Astrocyte (in vitro differentiated cells and primary cell): ENCODE results near the gene ACTL6A. TPM values are rescaled to one million over a fixed set of nuclear protein-coding genes. Genes with fewer than 3 reads are reported as not detected.

Experiments used
- DNase-seq: peaks from one replicate; pipeline ENCODE4 v3.0.0-alpha.2; 2010; ENCODE audit warnings: low read depth
- FAIRE-seq: peaks from 2 replicates; lab custom pipeline; 2011; peaks lifted over from hg19 to GRCh38; lab: Jason Lieb, UNC
- H2AFZ ChIP-seq: 2 replicates; pipeline ENCODE4 v1.6.0; 2012; ENCODE audit warnings: low read depth, low read length, inconsistent platforms
- H3K27ac ChIP-seq: 2 replicates; pipeline ENCODE4 v1.5.1; 2011; ENCODE audit warnings: low read depth, low read length, inconsistent platforms
- H3K27me3 ChIP-seq: 2 replicates; pipeline ENCODE4 v1.6.0; 2011; ENCODE audit warnings: low read length, inconsistent platforms; ENCODE audit not compliant: insufficient read depth
- H3K36me3 ChIP-seq: 2 replicates; pipeline ENCODE4 v1.5.1; 2011; ENCODE audit warnings: low read length, inconsistent platforms; ENCODE audit not compliant: insufficient read depth
- H3K4me1 ChIP-seq: 2 replicates; pipeline ENCODE4 v1.5.1; 2011; ENCODE audit warnings: low read length, inconsistent platforms; ENCODE audit not compliant: insufficient read depth
- H3K4me2 ChIP-seq: 2 replicates; pipeline ENCODE4 v1.6.0; 2012; ENCODE audit warnings: low read length, inconsistent platforms
- H3K4me3 ChIP-seq: 2 replicates; pipeline ENCODE4 v1.5.1; 2011; ENCODE audit warnings: low read depth, mild to moderate bottlenecking, low read length, inconsistent platforms; ENCODE audit not compliant: insufficient read depth
- H3K79me2 ChIP-seq: 2 replicates; pipeline ENCODE4 v1.6.0; 2012; ENCODE audit warnings: mild to moderate bottlenecking, low read length, inconsistent platforms; ENCODE audit not compliant: insufficient read depth
- H3K9ac ChIP-seq: 2 replicates; pipeline ENCODE4 v1.6.0; 2012; ENCODE audit warnings: mild to moderate bottlenecking, low read length, inconsistent platforms
- H3K9me3 ChIP-seq: 2 replicates; pipeline ENCODE4 v1.5.1; 2012; ENCODE audit warnings: low read depth, mild to moderate bottlenecking, low read length, inconsistent platforms; ENCODE audit not compliant: insufficient read depth
- H4K20me1 ChIP-seq: 2 replicates; pipeline ENCODE4 v1.6.0; 2012; ENCODE audit warnings: low read length, inconsistent platforms; ENCODE audit not compliant: insufficient read depth
- H3K27ac Mint-ChIP-seq: one replicate; pipeline ENCODE4 v1.8.0; 2021; ENCODE audit warnings: mild to moderate bottlenecking, mixed read lengths; ENCODE audit not compliant: unreplicated experiment
- H3K27me3 Mint-ChIP-seq: one replicate; pipeline ENCODE4 v1.8.0; 2021; ENCODE audit warnings: low read depth, mixed read lengths; ENCODE audit not compliant: unreplicated experiment
- H3K36me3 Mint-ChIP-seq: one replicate; pipeline ENCODE4 v1.8.0; 2021; ENCODE audit warnings: low read depth, mixed read lengths; ENCODE audit not compliant: unreplicated experiment
- H3K4me1 Mint-ChIP-seq: one replicate; pipeline ENCODE4 v1.8.0; 2021; ENCODE audit warnings: low read depth, mixed read lengths; ENCODE audit not compliant: unreplicated experiment
- H3K4me3 Mint-ChIP-seq: one replicate; pipeline ENCODE4 v1.8.0; 2021; ENCODE audit warnings: mild to moderate bottlenecking, moderate library complexity, mixed read lengths; ENCODE audit not compliant: unreplicated experiment
- H3K9me3 Mint-ChIP-seq: one replicate; pipeline ENCODE4 v1.8.0; 2021; ENCODE audit warnings: mild to moderate bottlenecking, mixed read lengths; ENCODE audit not compliant: unreplicated experiment
- CTCF ChIP-seq: IDR thresholded peaks from 2 replicates; pipeline ENCODE4 v1.5.1; 2011; ENCODE audit warnings: low read depth, mild to moderate bottlenecking, inconsistent platforms, low read length, moderate library complexity; ENCODE audit not compliant: insufficient read depth
- EZH2 ChIP-seq: IDR thresholded peaks from 2 replicates; pipeline ENCODE4 v1.6.1; 2012; ENCODE audit warnings: mild to moderate bottlenecking, low read length, inconsistent platforms; ENCODE audit not compliant: insufficient read depth
- total RNA-seq: library from RNA; stranded (reverse); gene quantifications from 2 replicates; pipeline ENCODE4 v1.2.1, GENCODE V29; 2021

Gene ACTL6A
- total RNA-seq, 1 donor from 2014 or later, result 47.0 TPM

- DNase-seq (no peak), FAIRE-seq (no peak)
- Mint-ChIP-seq H3K4me1 (peaks cover 10% of the 10 kb centered on the region), H3K9me3 (no peaks in the 10 kb centered on the region), H3K4me3 (no peak overlapping the region), H3K27ac (no peak overlapping the region), H3K27me3 (no peaks in the 10 kb centered on the region), H3K36me3 (no peaks in the 10 kb centered on the region)
- TF ChIP-seq EZH2 (no peak), CTCF (no peak)
- no peak overlapping the region for H3K9ac ChIP-seq
- H3K4me2 ChIP-seq, result peak overlapping the region; percentile 80
- no peaks in the 10 kb centered on the region for H3K79me2 ChIP-seq
- peak overlapping the region; percentile 97 for H2AFZ ChIP-seq
- H3K9me3 ChIP-seq, result no peaks in the 10 kb centered on the region
- H3K4me1 ChIP-seq, result peaks cover 6% of the 10 kb centered on the region
- no peaks in the 10 kb centered on the region for H3K36me3 ChIP-seq
- H4K20me1 ChIP-seq, result no peaks in the 10 kb centered on the region
- no peak overlapping the region for H3K27ac ChIP-seq
- no peak overlapping the region for H3K4me3 ChIP-seq
- no peaks in the 10 kb centered on the region for H3K27me3 ChIP-seq
These were observed 36.2 kb upstream of the ACTL6A start for GRCh38 chr3:179526482-179526881.

DNA sequence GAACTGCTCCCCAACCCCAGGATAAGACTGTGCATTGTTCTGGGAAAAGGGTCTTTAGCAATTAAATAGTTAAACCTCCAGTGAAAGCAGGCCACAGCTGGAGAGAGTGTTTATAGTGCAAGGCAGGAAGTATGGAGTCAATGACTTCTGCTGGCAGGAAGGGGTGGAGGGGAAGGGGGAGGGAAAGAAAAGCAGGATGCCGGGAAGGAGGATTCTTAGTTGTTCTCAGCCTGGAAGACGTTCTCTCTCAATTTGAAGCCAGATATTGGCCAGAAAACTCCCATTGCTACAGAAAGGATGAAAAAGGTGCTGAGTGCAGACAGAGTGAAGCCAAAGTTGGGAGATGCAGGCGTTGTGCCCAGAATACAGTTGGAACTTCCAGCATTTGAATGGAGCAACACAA lies 35.7 kb upstream of the ACTL6A start:
- Histone ChIP-seq H3K4me2 (peak overlapping the region; percentile 80), H3K27me3 (no peaks in the 10 kb centered on the region), H3K4me1 (peaks cover 6% of the 10 kb centered on the region), H3K9ac (peak overlapping the region; percentile 49), H3K79me2 (no peaks in the 10 kb centered on the region), H3K36me3 (no peaks in the 10 kb centered on the region), H3K9me3 (no peaks in the 10 kb centered on the region), H3K4me3 (peak overlapping the region; percentile 43), H2AFZ (peak overlapping the region; percentile 97), H4K20me1 (no peaks in the 10 kb centered on the region), H3K27ac (peak overlapping the region; percentile 30)
- Mint-ChIP-seq H3K4me1 (peaks cover 10% of the 10 kb centered on the region), H3K36me3 (no peaks in the 10 kb centered on the region), H3K9me3 (no peaks in the 10 kb centered on the region), H3K27ac (peak overlapping the region; percentile 90), H3K4me3 (peak overlapping the region; percentile 75), H3K27me3 (no peaks in the 10 kb centered on the region)
- peak; percentile 69 for DNase-seq
- TF ChIP-seq CTCF, result no peak
- no peak for TF ChIP-seq EZH2
- no peak for FAIRE-seq

DNA sequence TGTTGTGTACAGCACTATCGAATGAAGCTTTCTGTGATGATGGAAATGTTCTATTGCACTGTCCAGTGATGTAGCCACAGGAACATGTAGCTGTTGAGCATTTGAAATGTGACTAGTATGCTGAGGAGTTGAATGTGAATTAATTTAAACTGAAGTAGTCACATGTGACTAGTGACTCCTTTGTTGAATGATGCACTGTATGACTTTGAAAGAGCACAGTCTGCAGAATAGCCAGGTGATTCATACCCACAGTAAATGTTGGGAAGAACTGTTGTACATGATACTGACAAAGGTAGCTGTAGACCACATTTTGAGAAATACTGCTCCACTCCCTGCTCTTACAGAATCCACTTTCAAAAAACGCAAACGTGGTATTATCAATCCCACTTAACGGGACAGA lies 34.0 kb upstream of the ACTL6A start:
- H3K27me3 ChIP-seq, result no peaks in the 10 kb centered on the region
- no peaks in the 10 kb centered on the region for H3K79me2 ChIP-seq
- no peaks in the 10 kb centered on the region for H3K36me3 ChIP-seq
- H3K9ac ChIP-seq, result no peak overlapping the region
- Mint-ChIP-seq H3K4me1 (peaks cover 10% of the 10 kb centered on the region), H3K27ac (no peak overlapping the region), H3K36me3 (no peaks in the 10 kb centered on the region), H3K27me3 (no peaks in the 10 kb centered on the region), H3K4me3 (no peak overlapping the region), H3K9me3 (peaks cover 3% of the 10 kb centered on the region)
- no peaks in the 10 kb centered on the region for H4K20me1 ChIP-seq
- FAIRE-seq (no peak), DNase-seq (peak; percentile 47)
- no peak overlapping the region for H3K27ac ChIP-seq
- H3K4me3 ChIP-seq, result no peak overlapping the region
- no peak overlapping the region for H3K4me2 ChIP-seq
- no peaks in the 10 kb centered on the region for H3K9me3 ChIP-seq
- H3K4me1 ChIP-seq, result peaks cover 6% of the 10 kb centered on the region
- no peak overlapping the region for H2AFZ ChIP-seq
- TF ChIP-seq CTCF (no peak), EZH2 (no peak)
